Activated T-cell treated with anti-CD3 and anti-CD28 coated beads, Interleukin-2, amount 50 U/mL, for 4 hours (primary cell): Measurements from ENCODE around the gene ADAMTSL1. TPM values are rescaled to one million over a fixed set of nuclear protein-coding genes. Genes with fewer than 3 reads are reported as not detected.

ENCODE experiments used
- ATAC-seq, 2 donors: fragments of 200-7000 bp; cut with Tn5 transposase; one replicate each; pipeline ENCODE4 v1.10.0; 2021
- DNase-seq: peaks from one replicate; pipeline ENCODE4 v3.0.0-alpha.2; 2020
- H3K27me3 Mint-ChIP-seq: one replicate; pipeline ENCODE4 v1.8.0; 2021; ENCODE audit warnings: low read depth, mixed read lengths
- H3K36me3 Mint-ChIP-seq: one replicate; pipeline ENCODE4 v1.8.0; 2022; ENCODE audit warnings: mixed read lengths; ENCODE audit not compliant: insufficient read depth
- H3K4me1 Mint-ChIP-seq: one replicate; pipeline ENCODE4 v1.8.0; 2021; ENCODE audit warnings: low read depth, mixed read lengths
- H3K4me3 Mint-ChIP-seq: one replicate; pipeline ENCODE4 v1.8.0; 2021; ENCODE audit warnings: mild to moderate bottlenecking, moderate library complexity, mixed read lengths
- H3K9me3 Mint-ChIP-seq: one replicate; pipeline ENCODE4 v1.8.0; 2021; ENCODE audit warnings: mixed read lengths
- total RNA-seq, 3 donors: library from RNA; stranded (reverse); gene quantifications; one replicate each; pipeline ENCODE4 v1.2.1, GENCODE V29; 2021

ADAMTSL1 gene
- total RNA-seq, 3 donors from 2014 or later: not detected

- Mint-ChIP-seq H3K27me3 (no peaks in the 10 kb centered on the region), H3K36me3 (no peaks in the 10 kb centered on the region), H3K9me3 (no peaks in the 10 kb centered on the region), H3K4me1 (no peaks in the 10 kb centered on the region), H3K4me3 (no peak overlapping the region)
- no peak for DNase-seq
- no peak for ATAC-seq
Observed at GRCh38 chr9:18545636-18546360, 71.8 kb downstream of the ADAMTSL1 start.

- DNase-seq (no peak), ATAC-seq (no peak)
- Mint-ChIP-seq H3K27me3 (no peaks in the 10 kb centered on the region), H3K4me3 (no peak overlapping the region), H3K36me3 (no peaks in the 10 kb centered on the region), H3K4me1 (no peaks in the 10 kb centered on the region), H3K9me3 (no peaks in the 10 kb centered on the region)
Observed at GRCh38 chr9:18548456-18548855, 74.5 kb downstream of the ADAMTSL1 start.

- H3K9me3 Mint-ChIP-seq: no peaks in the 10 kb centered on the region
Observed at GRCh38 chr9:18549772-18550171, 75.8 kb downstream of the ADAMTSL1 start.

GRCh38 chr9:18550286-18550685 lies 76.3 kb downstream of the ADAMTSL1 start:
- H3K4me1 Mint-ChIP-seq: no peaks in the 10 kb centered on the region
- ATAC-seq (no peak), DNase-seq (no peak)
- H3K27me3 Mint-ChIP-seq: no peaks in the 10 kb centered on the region
- H3K9me3 Mint-ChIP-seq: no peaks in the 10 kb centered on the region
- H3K4me3 Mint-ChIP-seq: no peak overlapping the region
- no peaks in the 10 kb centered on the region for H3K36me3 Mint-ChIP-seq

More at GRCh38 chr9:18549772-18550171, 75.8 kb downstream of the ADAMTSL1 start:
- Mint-ChIP-seq H3K4me3 (no peak overlapping the region), H3K4me1 (no peaks in the 10 kb centered on the region), H3K27me3 (no peaks in the 10 kb centered on the region), H3K36me3 (no peaks in the 10 kb centered on the region)
- DNase-seq (no peak), ATAC-seq (no peak)

GRCh38 chr9:18554244-18554643 lies 80.3 kb downstream of the ADAMTSL1 start:
- H3K4me1 Mint-ChIP-seq: no peaks in the 10 kb centered on the region
- H3K4me3 Mint-ChIP-seq: no peak overlapping the region
- DNase-seq (no peak), ATAC-seq (no peak)
- H3K9me3 Mint-ChIP-seq: no peaks in the 10 kb centered on the region
- H3K36me3 Mint-ChIP-seq: no peaks in the 10 kb centered on the region
- H3K27me3 Mint-ChIP-seq: no peaks in the 10 kb centered on the region

- Mint-ChIP-seq H3K36me3 (no peaks in the 10 kb centered on the region), H3K9me3 (no peaks in the 10 kb centered on the region), H3K27me3 (no peaks in the 10 kb centered on the region), H3K4me1 (no peaks in the 10 kb centered on the region), H3K4me3 (no peak overlapping the region)
- ATAC-seq (no peak), DNase-seq (no peak)
Observed at GRCh38 chr9:18555105-18555883, 81.3 kb downstream of the ADAMTSL1 start.

GRCh38 chr9:18564018-18564880 lies 90.3 kb downstream of the ADAMTSL1 start:
- Mint-ChIP-seq H3K4me1 (no peaks in the 10 kb centered on the region), H3K36me3 (no peaks in the 10 kb centered on the region), H3K27me3 (no peaks in the 10 kb centered on the region), H3K4me3 (no peak overlapping the region), H3K9me3 (peaks cover 14% of the 10 kb centered on the region)
- ATAC-seq (no peak), DNase-seq (no peak)

GRCh38 chr9:18566121-18566520 lies 92.2 kb downstream of the ADAMTSL1 start:
- DNase-seq (no peak), ATAC-seq (no peak)
- H3K4me1 Mint-ChIP-seq: no peaks in the 10 kb centered on the region
- no peaks in the 10 kb centered on the region for H3K27me3 Mint-ChIP-seq
- peaks cover 10% of the 10 kb centered on the region for H3K9me3 Mint-ChIP-seq
- no peak overlapping the region for H3K4me3 Mint-ChIP-seq
- H3K36me3 Mint-ChIP-seq: no peaks in the 10 kb centered on the region

GRCh38 chr9:18568973-18569372 lies 95.0 kb downstream of the ADAMTSL1 start:
- Mint-ChIP-seq H3K4me1 (no peaks in the 10 kb centered on the region), H3K27me3 (no peaks in the 10 kb centered on the region), H3K36me3 (no peaks in the 10 kb centered on the region), H3K4me3 (no peak overlapping the region), H3K9me3 (no peaks in the 10 kb centered on the region)
- DNase-seq: no peak
- ATAC-seq: no peak

GRCh38 chr9:18569941-18570630 lies 96.1 kb downstream of the ADAMTSL1 start:
- DNase-seq: no peak
- H3K4me1 Mint-ChIP-seq: no peaks in the 10 kb centered on the region
- no peaks in the 10 kb centered on the region for H3K27me3 Mint-ChIP-seq
- H3K36me3 Mint-ChIP-seq: no peaks in the 10 kb centered on the region
- H3K4me3 Mint-ChIP-seq: no peak overlapping the region
- ATAC-seq: no peak
- H3K9me3 Mint-ChIP-seq: no peaks in the 10 kb centered on the region

- Mint-ChIP-seq H3K4me1 (no peaks in the 10 kb centered on the region), H3K27me3 (no peaks in the 10 kb centered on the region), H3K4me3 (no peak overlapping the region), H3K36me3 (no peaks in the 10 kb centered on the region), H3K9me3 (no peaks in the 10 kb centered on the region)
- DNase-seq (no peak), ATAC-seq (no peak)
Observed at GRCh38 chr9:18573021-18573556, 99.1 kb downstream of the ADAMTSL1 start.

GRCh38 chr9:18575686-18576085 lies 101.7 kb downstream of the ADAMTSL1 start:
- H3K4me3 Mint-ChIP-seq: no peak overlapping the region
- DNase-seq (no peak), ATAC-seq (no peak)
- H3K4me1 Mint-ChIP-seq: no peaks in the 10 kb centered on the region
- no peaks in the 10 kb centered on the region for H3K27me3 Mint-ChIP-seq
- no peaks in the 10 kb centered on the region for H3K9me3 Mint-ChIP-seq
- no peaks in the 10 kb centered on the region for H3K36me3 Mint-ChIP-seq

GRCh38 chr9:18579536-18579935 lies 105.6 kb downstream of the ADAMTSL1 start:
- Mint-ChIP-seq H3K9me3 (no peaks in the 10 kb centered on the region), H3K36me3 (no peaks in the 10 kb centered on the region), H3K27me3 (no peaks in the 10 kb centered on the region), H3K4me3 (no peak overlapping the region), H3K4me1 (no peaks in the 10 kb centered on the region)
- DNase-seq (no peak), ATAC-seq (no peak)

- ATAC-seq (no peak), DNase-seq (no peak)
- no peaks in the 10 kb centered on the region for H3K4me1 Mint-ChIP-seq
- no peaks in the 10 kb centered on the region for H3K9me3 Mint-ChIP-seq
- H3K4me3 Mint-ChIP-seq: no peak overlapping the region
- H3K36me3 Mint-ChIP-seq: no peaks in the 10 kb centered on the region
- no peaks in the 10 kb centered on the region for H3K27me3 Mint-ChIP-seq
Observed at GRCh38 chr9:18580151-18580550, 106.2 kb downstream of the ADAMTSL1 start.
